ENCODE results near the gene BABAM2.

BABAM2 gene

DNA sequence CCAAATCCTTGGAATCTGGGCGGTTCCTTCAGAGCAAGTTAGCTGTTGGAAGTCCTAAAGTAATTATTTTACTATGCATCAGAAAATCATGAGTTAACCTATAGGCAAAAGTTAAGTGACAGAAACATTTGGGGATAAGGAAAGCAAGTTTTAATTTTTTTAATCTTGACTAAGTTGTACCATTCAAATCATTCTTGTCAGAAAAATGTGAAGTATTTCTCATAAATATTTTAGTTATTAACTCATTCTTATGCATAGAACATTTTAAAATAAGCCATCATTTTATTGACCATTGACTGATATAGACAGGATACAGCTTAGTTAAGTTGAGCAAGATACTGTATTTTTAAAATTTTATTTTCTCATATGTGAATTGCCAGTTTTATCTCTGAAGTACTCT is 403.9 kb downstream of the BABAM2 start:
- DNase-seq, result no peak

DNA sequence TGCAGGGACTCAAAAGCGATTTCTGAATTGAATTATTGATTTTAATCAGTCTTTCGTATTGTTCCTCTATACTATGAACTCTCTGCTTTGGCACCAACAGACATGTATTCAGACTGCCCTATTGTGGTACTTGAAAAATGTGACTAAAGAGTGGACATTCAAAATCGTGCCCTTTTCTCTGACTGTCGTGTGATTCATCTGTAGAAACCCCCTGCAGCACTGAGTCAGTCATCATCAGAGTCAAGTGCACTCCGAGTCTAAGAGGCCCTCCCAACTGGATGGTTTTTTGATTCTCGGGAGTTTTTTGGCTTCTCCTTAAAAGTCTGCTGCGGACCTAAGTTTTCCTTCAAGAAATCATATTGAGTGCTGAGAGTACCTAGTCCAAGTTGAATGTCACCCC is 405.7 kb downstream of the BABAM2 start:
- peak; percentile 26 for DNase-seq

DNA sequence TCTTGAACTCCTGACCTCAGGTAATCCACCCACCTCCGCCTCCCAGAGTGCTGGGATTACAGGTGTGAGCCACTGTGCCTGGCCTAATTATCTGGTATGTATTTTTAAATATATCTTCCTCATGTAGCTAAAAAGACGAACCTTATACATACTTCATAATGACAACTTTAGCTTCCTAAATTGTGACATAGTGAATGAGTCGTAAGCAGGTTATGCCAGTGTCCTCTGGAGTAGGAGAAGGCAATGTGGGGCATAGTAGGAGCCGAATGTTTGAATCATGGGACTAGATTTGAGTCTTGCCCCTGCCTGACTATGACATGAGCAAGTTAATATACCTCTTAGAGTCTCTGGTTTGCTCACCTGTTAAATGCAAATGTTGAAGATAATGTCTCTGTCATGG is 406.4 kb downstream of the BABAM2 start:
- peak; percentile 17 for DNase-seq

DNA sequence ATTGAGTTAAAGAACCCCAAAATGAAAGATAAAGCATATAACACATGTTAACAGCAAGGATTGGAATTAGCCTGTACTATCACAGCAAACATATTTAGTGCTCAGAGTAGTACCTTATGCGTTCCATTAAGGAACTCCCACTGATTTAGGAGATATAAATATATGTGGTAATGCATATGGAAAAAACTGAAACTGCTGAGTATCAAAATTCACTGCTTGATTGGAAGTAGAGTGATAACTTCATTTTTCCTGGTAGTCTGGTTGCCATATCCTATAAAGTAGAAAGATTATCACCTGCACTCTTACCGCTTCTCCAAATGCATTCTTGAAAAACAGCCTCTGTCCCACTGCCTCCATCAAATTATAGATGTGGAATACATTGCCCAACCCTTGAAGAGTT is 407.0 kb downstream of the BABAM2 start:
- no peak for DNase-seq

DNA sequence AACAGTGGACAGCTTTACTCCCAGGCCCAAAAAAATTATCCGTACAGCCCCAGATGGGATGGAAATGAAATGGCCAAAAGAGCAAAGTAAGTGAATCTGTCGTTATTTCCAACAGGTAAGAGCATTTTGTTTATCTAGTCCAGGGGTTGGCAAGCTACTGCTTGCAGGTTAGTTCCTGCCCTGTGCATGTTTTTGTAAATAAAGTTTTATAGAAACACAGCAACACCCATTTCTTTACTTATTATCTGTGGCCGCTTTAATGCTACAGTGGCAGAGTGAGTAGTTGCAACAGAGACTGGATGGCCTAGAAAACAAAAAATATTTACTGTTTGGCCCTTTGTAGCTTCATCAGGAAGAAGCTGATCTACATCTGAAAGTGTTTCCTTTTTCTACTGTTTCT is 407.9 kb downstream of the BABAM2 start:
- DNase-seq, result no peak

DNA sequence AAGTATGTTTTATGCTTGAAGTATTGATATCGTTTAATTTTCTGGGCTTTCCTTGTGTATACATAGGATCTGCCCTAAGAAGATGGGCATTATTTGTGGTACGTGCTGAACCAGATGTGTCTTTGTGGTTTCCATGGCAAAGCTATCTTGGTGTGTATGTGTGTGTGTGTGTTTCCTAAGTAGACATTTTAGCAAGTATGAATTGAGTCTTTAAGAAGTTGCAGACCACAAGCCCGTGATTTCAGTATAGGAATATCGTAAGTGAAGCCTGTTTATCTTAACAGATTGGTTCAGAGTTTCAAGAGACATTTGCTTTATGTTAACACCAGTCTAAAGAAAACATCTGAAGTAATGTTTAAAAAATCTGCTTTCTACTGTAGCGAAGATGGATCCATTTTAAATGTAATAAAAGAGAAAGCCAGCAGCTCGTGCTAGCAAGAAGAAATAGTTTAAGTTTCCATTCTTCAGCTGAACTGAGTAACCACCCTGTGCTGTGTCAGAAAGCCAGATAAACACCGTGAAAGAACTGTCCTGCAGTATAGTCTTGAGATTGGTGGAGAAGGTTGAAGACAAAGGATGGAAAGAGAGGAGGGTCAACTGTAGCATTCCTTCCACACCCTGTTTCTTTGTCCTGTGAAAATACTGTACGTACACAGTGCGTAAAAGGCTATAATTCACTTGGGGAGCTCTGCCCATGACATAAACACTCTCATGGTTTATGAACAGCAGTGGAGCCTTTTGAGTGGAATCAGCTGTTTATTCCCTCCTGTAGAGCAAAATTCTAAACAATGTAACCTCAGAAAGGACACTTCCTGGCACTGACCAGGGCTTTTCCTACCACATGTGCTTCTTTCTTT is 410.2 kb downstream of the BABAM2 start:
- no peak for DNase-seq

DNA sequence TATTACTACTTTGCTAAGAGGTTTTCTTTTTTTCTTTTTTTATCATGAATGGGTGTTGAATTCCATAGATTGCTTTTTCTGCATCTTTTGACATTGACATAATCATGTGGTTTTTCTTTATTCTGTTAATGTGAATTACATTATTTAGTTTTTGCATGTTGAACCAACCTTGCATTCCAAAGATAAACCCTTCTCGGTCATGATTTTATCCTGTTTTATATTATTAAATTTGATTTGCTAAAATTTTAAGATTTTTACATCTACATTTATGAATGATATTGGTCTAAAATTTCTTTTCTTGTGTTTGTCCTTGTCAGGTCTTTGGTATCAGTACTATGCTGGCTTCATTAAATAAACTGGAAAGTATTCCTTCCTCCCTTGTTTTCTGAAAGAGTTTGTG is 414.7 kb downstream of the BABAM2 start:
- DNase-seq, result no peak

DNA sequence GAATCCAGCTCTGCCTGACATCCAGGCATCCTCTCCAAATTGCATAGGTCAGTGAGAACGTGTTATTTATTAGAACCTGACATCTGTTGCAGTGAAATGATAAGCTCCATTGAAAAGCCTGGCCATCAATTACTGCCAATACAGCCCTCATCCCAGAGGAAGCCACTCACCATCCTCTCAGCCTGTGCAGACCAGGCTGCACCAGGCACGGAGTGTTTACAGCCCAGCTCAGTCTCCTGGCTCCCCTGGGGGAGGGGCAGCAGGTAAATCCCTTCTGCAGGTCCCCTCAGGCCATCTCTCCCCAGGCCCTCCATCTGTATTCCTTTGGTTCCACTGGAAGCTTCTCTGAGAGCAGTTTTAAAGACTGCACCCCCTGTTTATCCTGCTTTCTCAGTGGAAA is 419.6 kb downstream of the BABAM2 start:
- DNase-seq, result no peak

DNA sequence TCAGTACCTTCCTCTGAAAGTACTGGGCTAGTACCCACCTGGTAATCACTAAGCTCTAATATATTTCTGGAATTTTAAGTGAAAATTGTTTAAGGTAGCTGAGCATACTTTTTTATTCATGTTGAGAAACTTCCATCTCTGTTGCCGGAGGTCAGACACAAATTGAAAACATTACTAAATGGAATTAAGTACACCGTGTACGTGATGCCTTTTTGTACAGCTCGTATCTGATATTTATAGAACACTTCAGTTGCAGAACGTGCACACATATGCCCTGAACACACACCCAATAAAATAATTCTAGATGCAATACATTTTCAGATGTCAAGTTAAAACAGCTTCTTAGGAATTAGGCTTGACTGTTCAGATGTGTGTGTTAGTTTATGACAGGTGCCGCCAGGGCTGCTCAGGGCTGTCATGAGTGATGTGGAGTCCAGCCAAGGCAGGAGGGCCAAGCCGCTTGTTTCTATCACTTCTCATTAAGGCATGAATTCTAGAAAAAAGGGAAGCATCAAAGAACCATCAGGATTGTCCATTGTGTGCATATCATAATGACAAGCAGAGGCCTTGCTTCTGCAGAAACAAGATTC is 421.2 kb downstream of the BABAM2 start:
- no peak for DNase-seq

DNA sequence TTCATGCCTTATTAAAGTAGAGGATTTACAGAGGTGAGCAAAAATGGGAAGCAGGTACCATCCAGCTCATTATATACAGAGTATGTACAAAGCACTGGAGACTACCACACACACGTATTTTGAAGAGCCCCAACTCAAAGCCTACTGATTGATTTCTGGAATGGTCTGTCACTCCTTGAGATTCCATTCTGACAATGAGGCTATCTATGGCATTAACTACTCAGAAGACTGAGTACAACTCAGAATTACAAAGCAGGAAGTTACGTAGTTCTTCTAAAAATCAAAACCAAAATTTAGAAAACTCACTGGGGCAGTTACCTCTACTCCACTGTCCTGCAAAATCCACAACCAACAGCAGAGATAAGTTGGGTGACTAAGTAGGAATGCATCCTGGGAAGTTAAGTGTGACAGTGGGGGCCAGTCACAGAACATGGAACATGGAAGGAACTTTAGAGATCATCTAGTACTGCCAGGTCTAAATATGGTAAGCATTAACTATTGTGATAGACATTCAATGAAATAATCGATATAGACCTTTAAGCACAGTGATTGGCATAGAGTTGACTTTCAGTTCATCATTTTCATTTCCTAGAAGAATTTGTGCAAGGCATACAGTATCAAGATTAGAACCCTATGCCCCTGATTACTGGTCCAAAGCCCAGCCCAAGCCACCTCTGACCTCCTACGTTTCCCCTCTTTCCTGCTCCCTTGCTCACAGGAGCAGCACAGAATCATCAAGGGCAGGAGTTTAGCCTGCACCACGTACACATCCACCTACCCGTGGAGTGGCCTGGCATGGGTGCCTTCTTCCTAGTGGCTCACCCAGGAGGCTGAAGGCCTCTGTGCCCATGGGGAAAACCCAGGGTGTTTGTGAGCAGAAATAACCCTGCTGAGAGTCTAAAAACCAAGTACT is 422.0 kb downstream of the BABAM2 start:
- DNase-seq, result no peak

DNA sequence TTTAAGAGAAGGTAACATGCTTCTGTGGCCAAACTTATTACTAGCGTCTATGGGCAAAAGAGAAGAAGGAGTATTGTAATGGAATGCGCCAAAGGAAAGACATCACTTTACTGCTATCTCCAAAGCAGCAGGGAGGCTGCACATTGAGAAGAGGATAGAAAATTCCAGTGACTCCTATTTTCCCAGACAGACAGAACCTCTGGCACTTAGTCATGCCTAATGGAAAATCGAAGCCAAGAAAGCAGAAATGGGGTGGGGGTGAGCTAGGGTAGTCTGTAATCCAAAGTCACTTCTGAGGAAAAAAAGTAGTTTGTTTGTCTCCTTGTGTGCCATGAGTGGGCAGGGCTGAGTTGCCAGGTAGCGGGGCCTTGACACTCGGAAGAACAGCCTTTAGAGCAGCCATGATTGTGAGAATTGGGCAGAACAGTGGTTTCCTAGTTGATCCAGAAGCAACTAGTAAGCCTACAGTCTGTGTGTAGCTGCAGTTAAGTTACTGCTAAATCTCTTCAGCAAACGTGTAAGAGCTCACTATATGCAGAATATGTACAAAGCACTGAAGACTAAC is 422.8 kb downstream of the BABAM2 start:
- no peak for DNase-seq

DNA sequence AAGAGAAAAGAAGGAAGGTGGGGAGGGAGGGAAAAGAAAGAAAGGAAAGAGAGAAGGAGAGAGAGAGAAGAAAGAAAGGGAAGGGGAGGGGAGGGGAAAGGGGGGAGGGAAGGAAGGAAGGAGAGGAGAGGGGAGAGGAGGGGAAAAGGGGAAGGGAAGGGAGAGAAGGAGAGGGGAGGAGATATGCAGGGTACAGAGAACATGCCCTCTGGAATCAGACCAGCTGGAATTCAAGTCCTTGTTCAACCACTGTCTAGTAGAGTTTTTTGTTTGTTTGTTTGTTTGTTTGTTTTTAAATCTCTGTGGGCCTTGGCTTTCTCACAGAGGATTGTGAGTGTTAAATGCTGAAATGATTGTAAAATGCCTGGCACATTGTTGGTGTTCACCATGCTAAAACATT is 424.4 kb downstream of the BABAM2 start:
- DNase-seq, result no peak

DNA sequence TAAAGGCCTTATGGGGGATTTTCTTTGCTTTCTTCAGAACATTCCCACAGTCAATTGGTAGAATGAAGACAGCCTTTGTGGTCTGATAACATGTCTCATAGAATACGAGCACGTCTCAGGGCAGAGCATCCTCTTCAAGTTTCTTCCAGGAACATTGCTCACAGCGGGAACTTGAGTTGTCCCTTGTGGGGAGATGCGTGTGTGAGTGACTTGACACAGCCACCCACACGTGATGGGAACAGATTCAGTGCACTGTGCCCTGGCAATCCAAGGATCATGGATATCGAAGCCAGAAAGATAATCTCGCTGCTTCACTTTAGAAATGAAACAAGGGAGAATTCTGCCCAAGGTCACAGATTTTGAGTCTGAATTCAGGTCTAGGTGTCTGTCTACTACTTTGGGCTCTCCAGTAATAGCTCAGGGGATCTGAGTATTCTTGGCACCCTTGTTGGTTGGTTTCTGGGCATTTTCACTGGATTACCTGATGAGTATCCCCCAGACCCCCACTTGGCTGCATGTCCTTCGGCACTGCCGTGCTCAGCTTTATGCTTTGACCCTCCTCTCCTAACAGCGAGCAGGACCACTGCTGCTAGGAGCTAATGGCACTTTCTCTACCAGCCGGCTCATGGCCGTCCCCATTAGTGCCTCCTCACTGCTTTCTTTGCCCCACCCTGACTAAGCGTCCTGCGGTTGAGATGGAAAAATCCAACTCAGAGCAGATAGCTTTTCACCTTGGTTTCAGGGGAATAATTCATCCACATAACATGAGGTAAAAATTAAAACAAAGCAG is 426.2 kb downstream of the BABAM2 start:
- no peak for DNase-seq

DNA sequence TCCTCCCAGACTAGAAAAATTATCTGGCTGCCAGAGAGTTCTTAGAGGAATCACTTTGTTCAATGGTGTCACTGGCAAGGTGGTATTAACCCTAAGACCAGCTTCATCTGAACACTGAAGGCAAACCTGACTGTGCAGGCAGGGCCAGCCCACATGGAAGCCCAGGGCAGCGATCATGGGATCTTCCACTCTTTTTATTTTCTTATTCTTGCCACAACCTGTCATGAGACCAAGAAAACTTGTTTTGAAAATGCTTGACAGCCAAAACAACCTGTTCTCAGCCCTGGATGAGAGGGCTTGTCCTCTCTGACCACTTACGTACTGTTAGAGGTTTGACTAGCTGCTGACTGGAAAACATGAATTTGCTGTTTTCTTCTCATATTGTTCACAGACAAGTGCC is 426.9 kb downstream of the BABAM2 start:
- DNase-seq, result no peak

DNA sequence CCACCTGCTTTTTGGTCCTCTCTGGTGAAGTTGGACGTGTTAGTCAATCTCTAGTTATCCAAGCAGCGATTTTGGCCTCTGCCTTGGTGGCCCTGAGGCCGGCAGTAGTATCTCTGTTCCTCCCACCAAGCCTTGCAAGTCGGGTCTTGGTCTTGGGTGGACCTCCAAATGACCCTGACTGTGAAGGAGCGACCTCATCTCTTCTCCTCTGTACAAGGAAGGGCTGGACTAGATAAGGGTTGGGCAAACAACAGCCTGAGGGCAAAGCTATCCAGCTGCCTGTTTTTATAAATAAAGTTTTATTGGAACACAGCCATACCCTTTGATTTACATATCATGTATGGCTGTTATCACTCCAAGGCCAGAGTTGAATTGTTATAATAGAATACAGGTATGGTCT is 427.5 kb downstream of the BABAM2 start:
- no peak for DNase-seq

DNA sequence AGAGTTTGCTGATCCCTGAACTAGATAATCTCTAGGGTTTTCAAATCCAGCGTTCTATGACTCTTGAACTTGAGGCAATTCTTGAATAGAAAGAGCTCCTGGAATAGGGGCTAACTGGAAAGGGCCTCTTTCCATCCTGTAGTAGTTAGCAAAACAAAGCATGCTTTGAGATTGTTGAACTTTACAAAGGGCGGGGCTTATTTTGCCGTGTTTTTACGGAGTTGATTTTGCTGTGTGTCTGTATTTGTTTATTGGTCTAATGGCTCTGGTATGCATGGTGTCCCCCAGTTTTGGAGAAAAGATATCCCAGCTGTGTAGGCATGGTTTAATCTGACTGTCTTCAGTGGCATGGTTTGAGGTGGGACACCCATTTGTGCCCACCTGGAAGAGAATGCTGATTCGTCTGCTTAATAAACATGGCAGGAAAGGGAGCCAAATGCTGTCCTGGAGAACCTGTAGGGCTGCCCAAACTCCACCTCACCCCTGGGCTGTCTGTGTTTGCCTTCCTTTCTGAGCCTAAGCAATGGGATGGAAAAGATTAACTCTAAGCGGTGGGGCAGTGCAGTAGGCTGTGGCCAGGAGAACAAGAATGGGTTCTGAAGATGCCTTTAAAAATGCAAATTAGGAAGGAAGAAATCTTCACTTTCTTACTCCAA is 428.1 kb downstream of the BABAM2 start:
- no peak for DNase-seq

DNA sequence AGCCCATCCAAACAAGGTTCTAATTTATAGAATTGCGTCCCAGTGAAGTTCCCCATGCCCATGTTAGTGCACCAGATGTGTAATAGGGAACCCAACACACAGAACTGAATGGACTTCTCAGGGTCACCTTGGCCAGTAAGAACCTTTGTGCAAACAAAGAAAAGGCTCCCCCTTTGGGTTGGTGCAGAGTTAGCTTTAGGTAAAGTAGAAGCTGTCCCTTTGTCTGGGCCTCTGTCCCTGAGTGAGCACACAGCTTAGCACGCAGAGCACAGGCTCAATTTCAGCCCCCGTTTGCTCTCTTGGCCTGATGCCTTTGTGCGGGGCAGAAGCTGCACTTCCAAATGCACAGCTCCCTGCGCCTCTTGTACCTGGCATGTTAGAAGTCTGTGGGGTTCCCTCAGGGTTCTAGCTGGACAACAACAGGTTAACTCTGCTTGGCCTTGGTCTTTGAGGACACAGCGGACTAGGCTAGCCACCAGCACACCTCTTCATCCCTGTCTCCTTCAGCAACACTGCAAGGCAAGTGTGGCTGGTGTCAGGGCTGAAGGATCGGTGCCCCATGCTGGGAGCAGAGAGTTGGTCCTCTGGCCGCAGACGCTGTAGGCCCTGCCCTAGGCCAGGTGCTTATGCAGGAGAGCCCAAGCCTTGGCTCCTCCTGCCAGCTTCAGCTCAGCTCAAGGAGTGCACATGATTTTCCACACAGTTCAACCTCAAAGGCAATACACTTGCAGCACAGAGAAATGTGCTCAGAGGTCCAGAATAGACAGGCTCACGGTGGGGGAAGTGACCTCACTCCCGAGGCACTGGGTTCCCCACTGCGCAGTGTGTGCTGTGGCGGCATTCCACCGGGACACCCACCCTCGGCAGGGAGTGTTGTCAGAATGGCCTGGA is 428.8 kb downstream of the BABAM2 start:
- no peak for DNase-seq

DNA sequence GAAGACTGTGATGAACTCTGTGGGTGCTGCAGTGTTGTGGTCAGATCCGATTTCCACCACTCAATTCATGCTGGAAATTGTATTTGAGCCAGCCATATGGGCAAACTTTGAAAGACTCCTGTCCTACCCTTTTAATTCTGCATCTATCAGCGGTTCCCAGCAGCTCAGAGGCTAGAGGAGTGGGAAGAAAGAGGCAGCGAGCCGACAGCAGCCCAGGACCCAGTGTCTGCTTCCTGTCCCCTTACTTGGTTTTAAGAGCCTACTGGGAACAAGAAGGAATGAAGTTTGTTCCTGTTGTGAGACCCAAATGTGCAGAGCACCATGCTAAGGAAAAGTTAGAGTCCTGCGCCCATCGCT is 429.5 kb downstream of the BABAM2 start:
- no peak for DNase-seq

DNA sequence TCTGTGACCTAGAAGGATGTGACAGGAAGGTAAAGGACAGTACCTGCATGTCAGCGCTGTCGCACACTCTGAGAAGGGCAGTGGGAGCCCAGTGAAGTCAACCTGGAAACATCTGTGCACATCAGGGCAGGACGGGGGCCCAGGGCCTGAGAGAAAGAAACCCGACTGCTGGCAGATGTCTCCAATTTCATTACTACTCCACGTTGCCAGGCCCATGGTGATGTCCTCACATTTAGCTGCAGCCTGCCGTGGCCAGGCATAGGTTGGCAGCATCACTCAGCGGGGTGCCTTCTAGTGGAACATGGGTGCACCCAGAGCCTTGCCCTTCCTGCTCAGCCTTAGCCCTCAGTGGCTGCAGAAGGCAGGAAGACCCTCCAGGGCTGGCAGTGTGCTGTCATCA is 429.8 kb downstream of the BABAM2 start:
- DNase-seq, result no peak

DNA sequence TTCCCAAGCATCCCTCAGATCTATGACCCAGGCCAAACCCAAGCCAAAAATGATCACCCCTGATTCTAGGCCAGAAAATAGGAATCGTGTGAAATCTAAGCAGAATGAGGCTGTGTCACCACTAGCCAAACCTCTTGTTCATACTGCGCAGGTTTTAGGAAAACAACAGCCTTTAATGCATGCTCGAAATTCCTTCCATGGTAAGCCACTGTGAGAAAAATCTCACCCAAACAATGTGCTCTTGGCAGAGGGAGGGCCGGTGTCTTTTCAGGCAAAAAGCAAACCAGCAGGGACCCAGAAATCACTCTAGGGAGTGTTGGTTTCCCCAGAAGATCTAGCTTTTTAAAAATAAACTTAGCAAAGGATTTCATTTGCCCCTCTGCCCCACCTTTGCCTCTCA is 430.9 kb downstream of the BABAM2 start:
- no peak for DNase-seq

DNA sequence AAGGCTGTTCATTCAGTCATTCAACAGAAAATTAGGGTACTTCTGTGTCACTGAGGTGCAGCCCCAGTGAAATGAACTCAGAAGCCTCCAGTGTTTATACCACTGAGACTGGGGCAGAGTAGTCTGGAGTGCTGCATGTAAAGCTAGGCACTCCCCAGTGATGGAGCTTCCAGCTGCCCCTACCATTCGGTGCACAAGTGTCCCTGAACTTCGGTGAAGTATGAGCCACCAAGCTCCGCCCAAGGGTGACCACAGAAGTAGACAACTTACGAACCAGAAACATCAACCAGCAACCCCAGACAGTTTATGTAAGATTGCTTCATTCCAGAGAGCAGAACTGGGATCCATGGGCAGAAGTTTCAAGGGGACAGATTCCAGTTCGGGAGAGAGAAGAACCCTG is 431.5 kb downstream of the BABAM2 start:
- no peak for DNase-seq
